ENCODE results near the gene ATP11A.

ATP11A gene

DNA sequence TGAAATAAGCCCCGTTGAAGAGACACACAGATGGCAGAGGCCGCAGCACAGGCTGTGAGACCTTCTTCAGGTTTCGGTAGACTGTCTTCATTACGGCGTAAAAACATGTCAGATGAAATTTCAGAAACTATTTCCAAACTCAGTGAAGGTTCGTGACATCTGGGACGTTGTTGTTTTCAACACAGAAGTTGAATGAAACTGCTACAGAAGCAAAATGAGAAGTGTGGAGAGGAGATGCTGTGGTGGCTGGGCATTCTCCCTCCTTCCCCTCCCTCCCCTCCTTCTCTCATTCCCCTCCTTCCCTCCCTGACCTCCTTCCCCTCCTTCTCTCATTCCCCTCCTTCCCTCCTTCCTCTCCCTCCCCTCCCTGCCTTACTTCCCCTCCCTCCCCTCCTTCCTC lies 113.6 kb downstream of the ATP11A start:
- DNase-seq, result no peak

GRCh38 chr13:112804374-112804773 lies 114.5 kb downstream of the ATP11A start:
- DNase-seq, result no peak

DNA sequence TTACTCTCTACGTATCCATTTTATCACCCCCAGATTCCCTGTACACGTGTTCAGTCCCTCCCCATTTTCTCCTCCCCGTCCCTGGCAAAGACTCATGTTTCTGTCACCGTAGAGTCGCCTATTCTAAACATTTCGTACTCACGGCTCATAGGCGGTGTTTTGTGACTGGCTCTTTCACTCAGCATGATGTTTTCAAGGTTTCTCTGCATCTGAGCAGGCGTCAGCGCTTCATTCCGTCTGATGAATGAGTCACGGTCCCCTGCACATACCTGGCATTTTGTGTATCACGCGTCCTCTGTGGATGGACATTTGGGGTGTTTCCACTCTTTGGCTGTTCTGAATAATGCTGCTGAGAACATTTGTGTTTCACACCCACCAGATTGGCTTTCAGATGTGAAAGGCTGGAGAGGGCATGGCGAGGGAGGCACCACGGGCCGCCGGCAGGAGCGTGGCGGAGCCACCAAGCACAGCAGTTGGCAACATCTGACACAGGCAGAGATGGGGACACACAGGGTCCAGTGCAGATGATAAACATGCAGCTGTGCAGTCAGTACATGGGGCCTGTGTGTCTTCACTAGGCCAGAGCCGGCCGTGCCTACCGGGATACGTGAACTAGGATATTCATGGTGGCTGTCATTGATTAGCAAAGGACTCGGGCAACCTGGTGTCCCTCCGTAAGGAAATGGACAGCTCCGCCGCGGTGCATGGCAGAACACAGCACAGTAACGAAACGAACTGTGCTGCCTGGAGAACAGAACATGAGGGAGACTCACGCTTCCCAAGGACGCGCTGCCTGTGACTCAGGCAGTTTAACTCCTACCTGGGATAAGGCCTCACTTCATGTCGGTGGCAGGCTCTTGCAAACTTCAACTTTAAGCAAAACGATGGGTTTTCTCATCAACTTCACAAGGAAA lies 117.2 kb downstream of the ATP11A start:
- DNase-seq, result no peak

- DNase-seq, result no peak
Measured at GRCh38 chr13:112807653-112808376, 118.0 kb downstream of the ATP11A start.

GRCh38 chr13:112808377-112809140 lies 118.7 kb downstream of the ATP11A start:
- no peak for DNase-seq

DNA sequence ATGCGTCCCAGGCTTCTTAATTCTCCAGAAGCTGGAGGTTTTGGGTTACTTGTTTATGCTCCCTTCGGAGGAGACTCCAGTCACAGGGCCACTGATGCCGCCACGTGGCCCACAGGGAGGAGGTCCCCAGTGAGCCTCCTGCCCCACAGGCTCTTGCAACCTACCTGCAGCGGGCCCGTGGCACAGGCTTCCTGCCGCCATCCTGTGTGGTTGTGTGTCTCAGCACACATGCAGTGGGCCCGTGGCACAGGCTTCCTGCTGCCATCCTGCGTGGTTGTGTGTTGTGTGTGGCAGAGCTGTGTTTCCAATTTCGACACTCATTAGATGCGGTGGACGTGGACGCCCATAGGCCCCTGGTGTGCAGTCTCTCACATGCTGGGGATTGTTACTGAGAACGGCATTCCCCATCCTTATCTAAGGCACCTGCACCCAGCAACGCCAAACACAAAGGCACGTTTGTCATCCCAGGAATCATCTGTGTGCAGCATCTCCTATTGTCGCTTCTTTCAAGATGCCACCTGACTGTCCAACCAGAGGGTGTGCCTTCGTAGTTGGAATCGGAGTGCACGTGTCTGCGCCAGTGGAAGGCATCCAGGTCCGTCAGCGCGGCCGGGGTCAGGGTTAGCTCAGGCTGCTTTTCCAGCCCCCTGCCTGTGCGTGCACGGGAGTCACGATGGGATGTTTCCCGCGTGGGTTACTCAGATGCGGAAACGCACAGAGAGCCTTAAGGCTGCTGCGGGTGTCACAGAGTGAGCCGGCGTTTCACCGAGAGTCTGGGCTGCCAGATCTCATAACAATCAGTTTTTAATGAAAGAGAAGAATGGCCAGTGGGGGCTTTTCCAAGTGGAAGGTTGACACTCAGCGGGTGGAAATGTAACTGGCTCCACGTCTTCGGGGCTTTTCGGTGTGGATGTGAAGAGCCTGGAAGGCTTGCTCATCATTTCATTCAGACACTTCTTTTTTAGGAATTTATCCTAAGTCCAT lies 119.8 kb downstream of the ATP11A start:
- DNase-seq, result no peak

GRCh38 chr13:112810608-112811007 lies 120.8 kb downstream of the ATP11A start:
- no peak for DNase-seq

- DNase-seq, result no peak
Measured at GRCh38 chr13:112812306-112813055, 122.6 kb downstream of the ATP11A start.

GRCh38 chr13:112813552-112813951 lies 123.7 kb downstream of the ATP11A start:
- no peak for DNase-seq

DNA sequence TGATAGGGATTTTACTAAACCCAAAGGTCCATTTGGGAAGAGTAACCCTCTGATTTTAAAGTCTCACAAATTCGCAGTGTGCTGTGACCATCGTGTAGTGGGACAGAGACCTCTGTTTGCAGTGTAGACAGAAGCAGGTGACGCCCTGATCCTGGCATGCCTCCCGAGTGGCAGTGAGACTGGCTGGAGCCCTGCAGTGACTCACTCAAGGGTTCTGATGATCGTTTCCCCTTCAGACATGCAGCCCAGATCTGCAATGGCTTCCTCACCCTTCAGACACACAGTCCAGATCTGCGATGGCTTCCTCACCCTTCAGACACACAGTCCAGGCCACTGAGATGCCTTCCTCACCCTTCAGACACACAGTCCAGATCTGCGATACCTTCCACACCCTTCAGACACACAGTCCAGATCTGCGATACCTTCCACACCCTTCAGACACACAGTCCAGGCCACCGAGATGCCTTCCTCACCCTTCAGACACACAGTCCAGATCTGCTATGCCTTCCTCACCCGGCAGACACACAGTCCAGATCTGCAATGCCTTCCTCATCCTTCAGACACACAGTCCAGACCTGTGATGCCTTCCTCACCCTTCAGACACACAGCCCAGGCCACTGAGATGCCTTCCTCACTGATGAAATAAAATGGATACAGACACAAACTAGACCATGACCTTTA lies 125.2 kb downstream of the ATP11A start:
- no peak for DNase-seq

GRCh38 chr13:112815871-112816270 lies 126.0 kb downstream of the ATP11A start:
- no peak for DNase-seq

GRCh38 chr13:112818040-112818697 lies 128.3 kb downstream of the ATP11A start:
- DNase-seq, result no peak

GRCh38 chr13:112818698-112819045 lies 128.8 kb downstream of the ATP11A start:
- no peak for DNase-seq

DNA sequence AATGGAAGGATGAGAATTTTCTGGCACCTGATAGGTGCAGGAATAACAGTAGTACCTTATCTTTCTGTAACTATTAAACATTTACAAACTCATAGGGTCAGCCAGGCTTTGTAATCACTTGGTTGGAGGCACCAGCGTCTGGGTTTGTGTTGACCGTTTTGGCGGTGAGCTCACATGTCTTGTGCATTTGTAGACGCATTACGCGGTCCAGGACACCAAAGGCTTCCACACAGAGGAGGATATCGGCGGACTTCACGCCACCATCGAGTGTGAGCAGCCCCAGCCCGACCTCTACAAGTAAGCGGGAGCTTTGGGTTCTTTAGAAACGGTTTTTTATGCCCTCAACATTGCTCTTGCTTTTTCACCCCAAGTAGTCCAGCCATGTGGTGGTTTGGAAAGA lies 129.3 kb downstream of the ATP11A start:
- DNase-seq, result no peak

DNA sequence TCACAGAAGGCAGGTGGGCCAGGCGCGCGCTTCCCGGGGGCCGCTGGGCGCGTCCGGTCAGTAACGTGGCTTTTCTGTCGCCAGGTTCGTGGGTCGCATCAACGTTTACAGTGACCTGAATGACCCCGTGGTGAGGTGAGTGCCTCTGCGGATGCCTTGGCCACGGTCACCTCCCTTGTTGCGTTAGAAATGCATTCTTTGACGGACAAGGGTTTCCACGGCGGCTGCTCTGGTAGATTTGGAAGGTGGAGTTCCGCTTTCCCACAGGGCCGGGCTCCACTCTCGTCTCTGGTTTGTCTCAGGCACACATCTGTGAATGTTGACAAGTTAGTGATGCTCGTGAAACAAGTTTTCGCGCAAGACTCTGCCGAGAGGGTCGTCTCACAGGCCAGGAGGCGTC lies 130.0 kb downstream of the ATP11A start:
- DNase-seq, result no peak

GRCh38 chr13:112820318-112820717 lies 130.5 kb downstream of the ATP11A start:
- DNase-seq, result no peak

- DNase-seq, result no peak
Measured at GRCh38 chr13:112821340-112822055, 131.7 kb downstream of the ATP11A start.

- no peak for DNase-seq
Measured at GRCh38 chr13:112822851-112823250, 133.0 kb downstream of the ATP11A start.

- DNase-seq, result no peak
Measured at GRCh38 chr13:112824429-112824828, 134.6 kb downstream of the ATP11A start.

DNA sequence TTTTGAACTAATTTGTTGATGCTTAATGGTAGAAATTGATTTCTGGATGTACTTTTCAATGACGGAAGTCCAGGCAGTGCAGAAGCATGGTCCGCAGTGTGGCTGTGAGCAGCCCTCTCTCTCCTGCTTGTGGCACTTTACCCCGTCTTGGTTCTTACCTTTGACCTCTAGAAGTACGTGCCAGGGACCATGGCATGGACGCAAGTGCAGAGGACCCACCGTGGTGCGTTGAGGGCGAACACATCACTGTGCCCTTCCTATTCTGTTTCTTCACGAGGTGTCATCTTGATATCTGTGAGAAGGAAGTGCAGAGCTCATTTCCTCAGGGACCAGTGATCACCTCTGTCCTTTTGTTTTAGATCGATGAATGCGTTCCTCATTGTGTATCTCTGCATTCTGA lies 135.2 kb downstream of the ATP11A start:
- DNase-seq, result no peak

Measured in stimulated activated CD4-positive, alpha-beta T cell treated with anti-CD3 and anti-CD28 coated beads, Interleukin-2, amount 100 ng/mL, for 48 hours (primary cell).